ENCODE results near the gene LMAN1.

- TF ChIP-seq ZNF678 (CRISPR knock-in tag; IDR thresholded peaks at IDR 0.05) = no peak
- TF ChIP-seq ELK4 (CRISPR knock-in tag; IDR thresholded peaks at IDR 0.05; ENCODE audit: borderline replicate concordance) = no peak
- no peak for TF ChIP-seq POLR2A (IDR thresholded peaks at IDR 0.05; ENCODE audit: insufficient read depth in 1 of 2, low read depth in 2 of 2, low read length in 2 of 2)
- no peak for TF ChIP-seq EP300 (IDR thresholded peaks at IDR 0.05; ENCODE audit: low read depth in 2 of 2, low read length in 2 of 2)
- no peak for TF ChIP-seq EP300 (CRISPR knock-in tag; IDR thresholded peaks at IDR 0.05; ENCODE audit: borderline replicate concordance)
- no peak for TF ChIP-seq EZH2 (conservative IDR thresholded peaks at IDR 0.05; ENCODE audit: low read depth, low read length)
- TF ChIP-seq RCOR2 (CRISPR knock-in tag; IDR thresholded peaks at IDR 0.05) = no peak
These were observed 33.1 kb downstream of the LMAN1 start for GRCh38 chr18:59325965-59326364.
